Mesothelial cell of epicardium (in vitro differentiated cells): Measurements from ENCODE around the gene EPS8. TPM values are rescaled to one million over a fixed set of nuclear protein-coding genes. Genes with fewer than 3 reads are reported as not detected.
A peak's percentile ranks its signal among the peaks of the same experiment; 100 is the strongest.

Experiments
- DNase-seq, 2 experiments: peaks; one replicate each; pipeline ENCODE4 v3.0.0; 2021; ENCODE audit warnings: low spot score in 2 of 2; ENCODE audit not compliant: unreplicated experiment in 2 of 2
- H3K27ac Mint-ChIP-seq: 2 replicates; pipeline ENCODE4 v1.8.0; 2021; ENCODE audit warnings: mixed read lengths
- H3K27me3 Mint-ChIP-seq: 2 replicates; pipeline ENCODE4 v1.8.0; 2021; ENCODE audit warnings: low read depth, mixed read lengths
- H3K36me3 Mint-ChIP-seq: 2 replicates; pipeline ENCODE4 v1.8.0; 2021; ENCODE audit warnings: mixed read lengths
- H3K4me1 Mint-ChIP-seq: 2 replicates; pipeline ENCODE4 v1.8.0; 2021; ENCODE audit warnings: mixed read lengths
- H3K4me3 Mint-ChIP-seq: 2 replicates; pipeline ENCODE4 v1.8.0; 2021; ENCODE audit warnings: mild to moderate bottlenecking, moderate library complexity, mixed read lengths
- H3K9me3 Mint-ChIP-seq: 2 replicates; pipeline ENCODE4 v1.8.0; 2021; ENCODE audit warnings: mixed read lengths
- total RNA-seq: library from RNA; stranded (reverse); gene quantifications from 3 replicates; pipeline ENCODE4 v1.2.1, GENCODE V29; 2021
- TF ChIP-seq, protein P1 (sequence below): fragments of 200-600 bp; sonication (generic); IDR thresholded peaks from one replicate; pipeline ENCODE4 v1.5.0; 2021; ENCODE audit warnings: antibody characterized with exemption; ENCODE audit not compliant: unreplicated experiment

EPS8 gene
- total RNA-seq, 1 donor from 2014 or later = 24.8 TPM

- peaks cover 6% of the 10 kb centered on the region for H3K36me3 Mint-ChIP-seq
- no peak for DNase-seq
- peaks cover 3% of the 10 kb centered on the region for H3K9me3 Mint-ChIP-seq
- H3K27ac Mint-ChIP-seq = no peak overlapping the region
- peaks cover 12% of the 10 kb centered on the region for H3K4me1 Mint-ChIP-seq
- TF ChIP-seq, protein P1, sequence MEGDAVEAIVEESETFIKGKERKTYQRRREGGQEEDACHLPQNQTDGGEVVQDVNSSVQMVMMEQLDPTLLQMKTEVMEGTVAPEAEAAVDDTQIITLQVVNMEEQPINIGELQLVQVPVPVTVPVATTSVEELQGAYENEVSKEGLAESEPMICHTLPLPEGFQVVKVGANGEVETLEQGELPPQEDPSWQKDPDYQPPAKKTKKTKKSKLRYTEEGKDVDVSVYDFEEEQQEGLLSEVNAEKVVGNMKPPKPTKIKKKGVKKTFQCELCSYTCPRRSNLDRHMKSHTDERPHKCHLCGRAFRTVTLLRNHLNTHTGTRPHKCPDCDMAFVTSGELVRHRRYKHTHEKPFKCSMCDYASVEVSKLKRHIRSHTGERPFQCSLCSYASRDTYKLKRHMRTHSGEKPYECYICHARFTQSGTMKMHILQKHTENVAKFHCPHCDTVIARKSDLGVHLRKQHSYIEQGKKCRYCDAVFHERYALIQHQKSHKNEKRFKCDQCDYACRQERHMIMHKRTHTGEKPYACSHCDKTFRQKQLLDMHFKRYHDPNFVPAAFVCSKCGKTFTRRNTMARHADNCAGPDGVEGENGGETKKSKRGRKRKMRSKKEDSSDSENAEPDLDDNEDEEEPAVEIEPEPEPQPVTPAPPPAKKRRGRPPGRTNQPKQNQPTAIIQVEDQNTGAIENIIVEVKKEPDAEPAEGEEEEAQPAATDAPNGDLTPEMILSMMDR = no peak
- no peaks in the 10 kb centered on the region for H3K27me3 Mint-ChIP-seq
- no peak overlapping the region for H3K4me3 Mint-ChIP-seq
These were observed 124.7 kb downstream of the EPS8 start for GRCh38 chr12:15664491-15664890.

DNA sequence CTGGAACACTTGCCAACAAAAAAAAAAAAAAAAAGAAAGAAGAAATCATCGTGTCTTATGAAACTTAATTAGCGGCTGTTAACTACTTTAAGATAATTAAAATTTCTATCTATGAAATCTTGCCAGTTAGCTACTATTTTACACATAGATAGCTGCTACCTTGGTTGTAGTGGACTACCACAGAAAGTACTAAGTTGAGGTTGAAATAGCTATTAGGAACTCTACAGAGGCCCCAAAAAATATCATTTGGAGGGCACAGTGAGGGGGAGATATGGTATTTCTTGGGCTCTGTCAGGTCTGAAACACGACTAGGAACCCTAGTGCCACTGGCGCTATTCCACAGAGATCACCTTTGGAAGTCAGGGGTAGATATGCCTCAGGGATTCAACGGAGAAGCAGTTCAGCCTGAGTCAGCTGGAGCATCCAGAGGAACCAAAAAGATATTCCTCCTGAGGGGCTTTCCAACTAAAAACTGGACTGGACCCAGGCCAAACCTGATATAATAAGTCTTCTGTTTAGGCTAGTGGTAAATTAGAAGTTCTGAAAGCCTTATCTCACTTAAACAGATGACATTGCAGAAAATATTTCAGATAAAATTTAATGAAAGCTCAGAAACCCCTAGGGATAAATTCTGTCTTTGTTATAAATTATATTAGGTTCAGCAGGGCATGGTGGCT is 126.1 kb downstream of the EPS8 start:
- Mint-ChIP-seq H3K36me3 (peaks cover 10% of the 10 kb centered on the region), H3K27ac (peak overlapping the region; percentile 35), H3K27me3 (no peaks in the 10 kb centered on the region), H3K4me3 (no peak overlapping the region), H3K4me1 (peaks cover 12% of the 10 kb centered on the region), H3K9me3 (peaks cover 3% of the 10 kb centered on the region)
- DNase-seq = no peak
- TF ChIP-seq, protein P1 = no peak

- peaks cover 12% of the 10 kb centered on the region for H3K4me1 Mint-ChIP-seq
- peak overlapping the region; percentile 43 for H3K27ac Mint-ChIP-seq
- H3K4me3 Mint-ChIP-seq = no peak overlapping the region
- peaks cover 3% of the 10 kb centered on the region for H3K9me3 Mint-ChIP-seq
- TF ChIP-seq, protein P1 = no peak
- H3K36me3 Mint-ChIP-seq = peaks cover 14% of the 10 kb centered on the region
- DNase-seq = no peak
- H3K27me3 Mint-ChIP-seq = no peaks in the 10 kb centered on the region
These were observed 126.7 kb downstream of the EPS8 start for GRCh38 chr12:15662303-15662980.

GRCh38 chr12:15651371-15651770 is 137.8 kb downstream of the EPS8 start:
- peaks cover 15% of the 10 kb centered on the region for H3K36me3 Mint-ChIP-seq
- TF ChIP-seq, protein P1 = no peak
- no peaks in the 10 kb centered on the region for H3K27me3 Mint-ChIP-seq
- H3K27ac Mint-ChIP-seq = no peak overlapping the region
- H3K4me1 Mint-ChIP-seq = peaks cover 13% of the 10 kb centered on the region
- H3K9me3 Mint-ChIP-seq = no peaks in the 10 kb centered on the region
- no peak for DNase-seq
- no peak overlapping the region for H3K4me3 Mint-ChIP-seq

DNA sequence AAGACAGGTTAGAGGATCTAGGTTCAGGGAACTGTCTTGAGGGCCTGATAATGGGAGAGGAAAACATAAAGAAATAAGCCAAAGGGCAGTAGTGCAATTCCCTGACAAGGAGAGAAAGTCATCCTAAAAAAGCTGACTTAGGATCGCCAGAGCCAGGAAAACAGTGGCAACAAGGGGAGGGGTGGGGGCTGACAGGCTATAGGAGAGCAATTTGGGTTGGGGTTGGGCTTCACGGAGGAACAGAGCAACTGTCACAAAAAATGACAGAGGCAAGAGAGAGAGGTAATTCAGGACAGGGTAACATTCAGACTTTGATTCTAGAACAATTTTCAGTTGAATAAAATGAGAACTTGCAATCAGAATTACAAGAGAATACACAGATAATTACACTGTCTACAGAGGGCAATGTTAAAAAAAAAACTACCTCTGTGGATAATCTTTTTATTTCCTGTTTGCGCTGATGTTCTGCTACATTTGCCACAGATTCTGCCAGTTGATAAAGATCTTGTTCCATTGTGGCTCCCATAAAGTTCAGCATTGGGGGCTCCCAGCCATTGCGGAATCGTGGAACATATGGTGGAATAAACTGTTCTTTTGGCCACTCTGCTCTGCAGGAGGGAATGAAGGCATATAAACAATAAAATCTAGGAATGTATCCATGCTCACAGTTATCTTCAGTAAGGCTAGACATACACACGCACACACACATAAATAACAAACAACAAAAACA is 138.6 kb downstream of the EPS8 start:
- peaks cover 13% of the 10 kb centered on the region for H3K4me1 Mint-ChIP-seq

More for the DNA sequence above, 138.6 kb downstream of the EPS8 start:
- H3K36me3 Mint-ChIP-seq = peaks cover 15% of the 10 kb centered on the region
- no peak for DNase-seq
- H3K4me3 Mint-ChIP-seq = no peak overlapping the region
- TF ChIP-seq, protein P1 = no peak
- no peaks in the 10 kb centered on the region for H3K27me3 Mint-ChIP-seq
- H3K9me3 Mint-ChIP-seq = no peaks in the 10 kb centered on the region
- H3K27ac Mint-ChIP-seq = peak overlapping the region; percentile 44
